A549 (cell line): Measurements from ENCODE around the gene HMOX1.

Experiments
- CTCF ChIP-seq: fragments of >200 bp; sonication (Bioruptor Twin); formaldehyde crosslinking; IDR thresholded peaks from 3 replicates; pipeline ENCODE4 v1.5.1; 2016
- KDM5A ChIP-seq: fragments of 200-600 bp; sonication (generic); IDR thresholded peaks from 2 replicates; pipeline ENCODE4 v1.6.1; 2016; ENCODE audit warnings: antibody characterized with exemption, mild to moderate bottlenecking
- POLR2A ChIP-seq: IDR thresholded peaks from 2 replicates; pipeline ENCODE4 v1.6.1; 2012; ENCODE audit warnings: mild to moderate bottlenecking, low read length
- RCOR1 ChIP-seq: fragments of 150-350 bp; IDR thresholded peaks from 2 replicates; pipeline ENCODE4 v1.6.1; 2014; ENCODE audit warnings: antibody characterized with exemption, low read length, low read depth

GRCh38 chr22:35422936-35423335 lies 42.0 kb downstream of the HMOX1 start:
- TF ChIP-seq CTCF (no peak), POLR2A (no peak), RCOR1 (no peak), KDM5A (no peak)
